GM18505 (cell line): Measurements from ENCODE around the gene ST14.

ENCODE experiments used
- ATAC-seq: cut with Tn5 transposase; IDR thresholded peaks from one replicate; pipeline ENCODE4 v1.9.1; 2021; ENCODE audit not compliant: unreplicated experiment
- POLR2A ChIP-seq: IDR thresholded peaks from 4 replicates; pipeline ENCODE4 v1.6.1; 2011; ENCODE audit warnings: borderline replicate concordance; ENCODE audit not compliant: insufficient read depth, insufficient read length; ENCODE audit errors: extremely low read depth

Gene ST14

GRCh38 chr11:130159657-130160497 lies at the start of gene ST14:
ST14 (plus strand) TSS chr11:130159782; CDS start chr11:130159980, 198 bp downstream.
- no peak for TF ChIP-seq POLR2A
- no peak for ATAC-seq

- TF ChIP-seq POLR2A, result no peak
- ATAC-seq, result no peak
These were observed 49.1 kb upstream of the ST14 start for GRCh38 chr11:130110339-130111108.

GRCh38 chr11:130112071-130112830 lies 47.3 kb upstream of the ST14 start:
- no peak for TF ChIP-seq POLR2A
- ATAC-seq, result no peak

- ATAC-seq, result no peak
- TF ChIP-seq POLR2A, result no peak
These were observed 45.3 kb upstream of the ST14 start for GRCh38 chr11:130114281-130114680.

GRCh38 chr11:130114726-130115125 lies 44.9 kb upstream of the ST14 start:
- no peak for ATAC-seq
- no peak for TF ChIP-seq POLR2A

- no peak for TF ChIP-seq POLR2A
- ATAC-seq, result no peak
These were observed 44.4 kb upstream of the ST14 start for GRCh38 chr11:130115218-130115617.

GRCh38 chr11:130118165-130118564 lies 41.4 kb upstream of the ST14 start:
- TF ChIP-seq POLR2A, result no peak
- peak; percentile 70 for ATAC-seq

GRCh38 chr11:130118636-130119387 lies 40.8 kb upstream of the ST14 start:
- no peak for ATAC-seq

GRCh38 chr11:130120045-130120444 lies 39.5 kb upstream of the ST14 start:
- ATAC-seq, result no peak

More at GRCh38 chr11:130118636-130119387, 40.8 kb upstream of the ST14 start:
- TF ChIP-seq POLR2A, result no peak

GRCh38 chr11:130121445-130121978 lies 38.1 kb upstream of the ST14 start:
- no peak for ATAC-seq
- TF ChIP-seq POLR2A, result no peak

More at GRCh38 chr11:130120045-130120444, 39.5 kb upstream of the ST14 start:
- no peak for TF ChIP-seq POLR2A

GRCh38 chr11:130122141-130122575 lies 37.4 kb upstream of the ST14 start:
- no peak for TF ChIP-seq POLR2A

GRCh38 chr11:130123414-130124040 lies 36.1 kb upstream of the ST14 start:
- TF ChIP-seq POLR2A, result no peak
- no peak for ATAC-seq

More at GRCh38 chr11:130122141-130122575, 37.4 kb upstream of the ST14 start:
- no peak for ATAC-seq

- ATAC-seq, result no peak
These were observed 35.5 kb upstream of the ST14 start for GRCh38 chr11:130124096-130124495.

More at GRCh38 chr11:130124096-130124495, 35.5 kb upstream of the ST14 start:
- TF ChIP-seq POLR2A, result no peak
